MCF 10A (cell line): ENCODE measurements around the gene C4orf50. TPM values are rescaled to one million over a fixed set of nuclear protein-coding genes. Genes with fewer than 3 reads are reported as not detected.

Experiments
- BruUV-seq: library from RNA; stranded (reverse); fragments of 400-500 nt; replicated peaks from 2 replicates; lab custom pipeline; 2021; lab: Mats Ljungman, UMichigan
- CTCF ChIA-PET: fragments of 300-600 bp; sonication (Branson Sonifier 250); formaldehyde crosslinking; extraction: SDS; loops from one replicate; lab custom pipeline; 2021; ENCODE audit warnings: antibody characterized with exemption, inconsistent platforms; lab: Yijun Ruan, JAX
- POLR2A ChIA-PET: fragments of 300-600, 350-650 bp; sonication (Branson Sonifier 250); formaldehyde crosslinking; extraction: SDS; loops from one replicate; lab custom pipeline; 2020; ENCODE audit warnings: antibody characterized with exemption, inconsistent platforms; lab: Yijun Ruan, JAX
- DNase-seq: peaks from one replicate; pipeline ENCODE4 v3.0.0-alpha.2; 2018; ENCODE audit not compliant: unreplicated experiment
- H3K27ac Mint-ChIP-seq: one replicate; pipeline ENCODE4 v1.8.0; 2022; ENCODE audit warnings: mild to moderate bottlenecking, low read depth, mixed read lengths; ENCODE audit not compliant: unreplicated experiment
- H3K27me3 Mint-ChIP-seq: one replicate; pipeline ENCODE4 v1.8.0; 2022; ENCODE audit warnings: mixed read lengths; ENCODE audit not compliant: insufficient read depth, unreplicated experiment
- H3K36me3 Mint-ChIP-seq: one replicate; pipeline ENCODE4 v1.8.0; 2022; ENCODE audit warnings: mild to moderate bottlenecking, moderate library complexity, mixed read lengths; ENCODE audit not compliant: insufficient read depth, unreplicated experiment
- H3K4me1 Mint-ChIP-seq: one replicate; pipeline ENCODE4 v1.8.0; 2022; ENCODE audit warnings: mixed read lengths; ENCODE audit not compliant: insufficient read depth, unreplicated experiment
- H3K4me3 Mint-ChIP-seq: one replicate; pipeline ENCODE4 v1.8.0; 2022; ENCODE audit warnings: mild to moderate bottlenecking, moderate library complexity, mixed read lengths; ENCODE audit not compliant: unreplicated experiment
- H3K9me3 Mint-ChIP-seq: one replicate; pipeline ENCODE4 v1.8.0; 2022; ENCODE audit warnings: mixed read lengths; ENCODE audit not compliant: unreplicated experiment
- CTCF ChIP-seq: fragments of 200-600 bp; IDR thresholded peaks from one replicate; pipeline ENCODE4 v1.8.0; 2022; ENCODE audit warnings: antibody characterized with exemption, mild to moderate bottlenecking; ENCODE audit not compliant: unreplicated experiment
- intact Hi-C: fragments of 100-400 bp; cut with micrococcal nuclease; formaldehyde crosslinking; loops from 2 replicates; pipeline ENCODE4 v1.14.1; 2022
- total RNA-seq: library from RNA; stranded (reverse); gene quantifications from 2 replicates; pipeline ENCODE4 v1.2.3, GENCODE V29; 2022

Gene C4orf50
- total RNA-seq, 1 experiment from 2014 or later: not detected

GRCh38 chr4:5900844-5901243 is 117.4 kb downstream of the C4orf50 start:
- intact Hi-C loops: no loop called here
- ChIA-PET POLR2A (no interaction called here), CTCF (no interaction called here)
- BruUV-seq: no TSS peak
- no peak for DNase-seq
- Mint-ChIP-seq H3K4me1 (no peaks in the 10 kb centered on the region), H3K27ac (no peak overlapping the region), H3K4me3 (no peak overlapping the region), H3K27me3 (no peaks in the 10 kb centered on the region), H3K9me3 (peaks cover 23% of the 10 kb centered on the region), H3K36me3 (peaks cover 6% of the 10 kb centered on the region)
- no peak for TF ChIP-seq CTCF

- no peak overlapping the region for H3K4me3 Mint-ChIP-seq
- no TSS peak for BruUV-seq
- H3K36me3 Mint-ChIP-seq: peaks cover 6% of the 10 kb centered on the region
- CTCF ChIA-PET: interaction anchor here (0.7 kb wide), 1 partner anchor 1231 kb away, joined by 3 read pairs; no protein-coding TSS in a partner anchor
- TF ChIP-seq CTCF: no peak
- intact Hi-C loops: no loop called here
- POLR2A ChIA-PET: no interaction called here
- no peaks in the 10 kb centered on the region for H3K27me3 Mint-ChIP-seq
- no peak for DNase-seq
- H3K27ac Mint-ChIP-seq: no peak overlapping the region
- H3K9me3 Mint-ChIP-seq: peaks cover 21% of the 10 kb centered on the region
- H3K4me1 Mint-ChIP-seq: no peaks in the 10 kb centered on the region
Observed at GRCh38 chr4:5899881-5900280, 118.3 kb downstream of the C4orf50 start.

- H3K4me1 Mint-ChIP-seq: no peaks in the 10 kb centered on the region
- intact Hi-C loops: no loop called here
- no peak for TF ChIP-seq CTCF
- H3K27me3 Mint-ChIP-seq: no peaks in the 10 kb centered on the region
- no peak for DNase-seq
- CTCF ChIA-PET: interaction anchor here (0.7 kb wide), 1 partner anchor 1231 kb away, joined by 3 read pairs; no protein-coding TSS in a partner anchor
- peaks cover 9% of the 10 kb centered on the region for H3K36me3 Mint-ChIP-seq
- H3K4me3 Mint-ChIP-seq: no peak overlapping the region
- H3K27ac Mint-ChIP-seq: no peak overlapping the region
- POLR2A ChIA-PET: no interaction called here
- BruUV-seq: no TSS peak
- peaks cover 21% of the 10 kb centered on the region for H3K9me3 Mint-ChIP-seq
Observed at GRCh38 chr4:5899396-5899795, 118.8 kb downstream of the C4orf50 start.

GRCh38 chr4:5897674-5898073 is 120.6 kb downstream of the C4orf50 start:
- H3K4me3 Mint-ChIP-seq: no peak overlapping the region
- H3K36me3 Mint-ChIP-seq: peaks cover 4% of the 10 kb centered on the region
- DNase-seq: no peak
- H3K27ac Mint-ChIP-seq: no peak overlapping the region
- no peaks in the 10 kb centered on the region for H3K27me3 Mint-ChIP-seq
- intact Hi-C loops: no loop called here
- peaks cover 14% of the 10 kb centered on the region for H3K9me3 Mint-ChIP-seq
- ChIA-PET CTCF (no interaction called here), POLR2A (no interaction called here)
- BruUV-seq: no TSS peak
- no peaks in the 10 kb centered on the region for H3K4me1 Mint-ChIP-seq
- TF ChIP-seq CTCF: no peak
